ENCODE measurements around the gene ATF7. TPM values are rescaled to one million over a fixed set of nuclear protein-coding genes. Genes with fewer than 3 reads are reported as not detected.
"Not testable (repeated sequence)": the region's sequence is repeated elsewhere in the genome, so short reads cannot be mapped to it uniquely, and the experiment has no call there.

Gene ATF7
- total RNA-seq, 1 experiment from 2014 or later: 26.9 TPM

DNA sequence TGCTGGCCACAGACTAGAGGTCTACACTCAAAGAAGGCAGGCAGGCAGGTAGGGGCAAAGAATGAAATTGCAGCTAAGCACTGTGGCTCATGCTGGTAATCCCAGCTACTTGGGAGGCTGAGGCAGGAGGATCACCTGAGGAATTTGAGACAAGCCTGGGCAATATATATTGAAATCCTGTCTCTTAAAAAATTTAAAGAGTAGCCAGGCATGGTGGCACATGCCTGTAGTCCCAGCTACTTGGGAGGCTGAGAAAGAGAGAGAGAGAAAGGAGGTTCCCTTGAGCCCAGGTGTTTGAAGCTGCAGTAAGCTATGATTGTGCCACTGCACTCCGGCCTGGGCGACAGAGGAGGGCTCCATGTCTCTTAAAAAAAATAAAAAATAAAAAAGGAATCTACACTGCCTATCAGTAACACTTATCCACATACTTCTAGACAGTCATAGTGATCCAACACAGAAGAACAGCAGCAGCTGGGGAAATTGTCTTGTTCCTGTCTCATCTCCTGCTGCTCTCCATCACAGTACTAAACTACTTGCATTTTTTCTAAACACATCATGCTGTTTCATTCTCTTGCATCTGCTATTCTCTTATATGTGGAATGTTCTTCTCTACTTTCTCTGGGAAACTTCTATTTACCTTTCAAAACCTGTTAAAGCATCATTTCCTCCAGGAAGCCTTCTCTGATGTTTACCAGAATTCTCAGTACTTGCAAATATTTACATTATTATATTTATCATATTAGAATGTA, 57.2 kb downstream of the ATF7 start:
- Histone ChIP-seq H3K9me3 (no peaks in the 10 kb centered on the region), H3K4me3 (ENCODE audit: low read depth, low read length) (no peak overlapping the region), H3K36me3 (ENCODE audit: control insufficient read depth, insufficient read depth, low read length) (no peaks in the 10 kb centered on the region), H3K4me1 (no peaks in the 10 kb centered on the region), H3K27me3 (replicated peaks; ENCODE audit: control insufficient read depth, insufficient read depth, low read length) (no peaks in the 10 kb centered on the region)
- ChIA-PET CTCF (interaction anchor here (0.5 to 0.7 kb wide), 2 partner anchors 13 to 426 kb away, joined by 3 read pairs; no protein-coding TSS in a partner anchor), POLR2A (no interaction called here)
- Mint-ChIP-seq H3K9me3 (ENCODE audit: unreplicated experiment) (no peaks in the 10 kb centered on the region), H3K4me3 (ENCODE audit: unreplicated experiment) (no peak overlapping the region), H3K4me1 (ENCODE audit: low read depth, unreplicated experiment) (no peaks in the 10 kb centered on the region), H3K27me3 (ENCODE audit: insufficient read depth, unreplicated experiment) (no peaks in the 10 kb centered on the region), H3K27ac (ENCODE audit: unreplicated experiment) (no peak overlapping the region), H3K36me3 (ENCODE audit: insufficient read depth, unreplicated experiment) (no peaks in the 10 kb centered on the region)
- intact Hi-C loops (cut with micrococcal nuclease; ENCODE audit: unreplicated experiment): no loop called here
- TF ChIP-seq, protein P1, sequence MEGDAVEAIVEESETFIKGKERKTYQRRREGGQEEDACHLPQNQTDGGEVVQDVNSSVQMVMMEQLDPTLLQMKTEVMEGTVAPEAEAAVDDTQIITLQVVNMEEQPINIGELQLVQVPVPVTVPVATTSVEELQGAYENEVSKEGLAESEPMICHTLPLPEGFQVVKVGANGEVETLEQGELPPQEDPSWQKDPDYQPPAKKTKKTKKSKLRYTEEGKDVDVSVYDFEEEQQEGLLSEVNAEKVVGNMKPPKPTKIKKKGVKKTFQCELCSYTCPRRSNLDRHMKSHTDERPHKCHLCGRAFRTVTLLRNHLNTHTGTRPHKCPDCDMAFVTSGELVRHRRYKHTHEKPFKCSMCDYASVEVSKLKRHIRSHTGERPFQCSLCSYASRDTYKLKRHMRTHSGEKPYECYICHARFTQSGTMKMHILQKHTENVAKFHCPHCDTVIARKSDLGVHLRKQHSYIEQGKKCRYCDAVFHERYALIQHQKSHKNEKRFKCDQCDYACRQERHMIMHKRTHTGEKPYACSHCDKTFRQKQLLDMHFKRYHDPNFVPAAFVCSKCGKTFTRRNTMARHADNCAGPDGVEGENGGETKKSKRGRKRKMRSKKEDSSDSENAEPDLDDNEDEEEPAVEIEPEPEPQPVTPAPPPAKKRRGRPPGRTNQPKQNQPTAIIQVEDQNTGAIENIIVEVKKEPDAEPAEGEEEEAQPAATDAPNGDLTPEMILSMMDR (IDR thresholded peaks at IDR 0.05; ENCODE audit: insufficient read depth in 1 of 2, low read depth in 1 of 2, low read length in 1 of 2, severe bottlenecking in 1 of 2, unreplicated experiment in 1 of 2): no peak
- no TSS peak for BruUV-seq (replicated peaks)
- DNase-seq: no peak

GRCh38 chr12:53567961-53568808, 58.0 kb downstream of the ATF7 start:
- no peaks in the 10 kb centered on the region for H3K27me3 Mint-ChIP-seq (ENCODE audit: insufficient read depth, unreplicated experiment)
- intact Hi-C loops (cut with micrococcal nuclease; ENCODE audit: unreplicated experiment): no loop called here
- Histone ChIP-seq H3K9me3 (no peaks in the 10 kb centered on the region), H3K4me3 (ENCODE audit: low read depth, low read length) (no peak overlapping the region), H3K27me3 (replicated peaks; ENCODE audit: control insufficient read depth, insufficient read depth, low read length) (no peaks in the 10 kb centered on the region), H3K36me3 (ENCODE audit: control insufficient read depth, insufficient read depth, low read length) (no peaks in the 10 kb centered on the region), H3K4me1 (no peaks in the 10 kb centered on the region)
- CTCF ChIA-PET: interaction anchor here (0.5 kb wide), 1 partner anchor 14 kb away, joined by 3 read pairs; no protein-coding TSS in a partner anchor
- POLR2A ChIA-PET: no interaction called here
- H3K4me3 Mint-ChIP-seq (ENCODE audit: unreplicated experiment): no peak overlapping the region
- no TSS peak for BruUV-seq (replicated peaks)
- TF ChIP-seq, protein P1 (IDR thresholded peaks at IDR 0.05; ENCODE audit: insufficient read depth in 1 of 2, low read depth in 1 of 2, low read length in 1 of 2, severe bottlenecking in 1 of 2, unreplicated experiment in 1 of 2): no peak
- no peak overlapping the region for H3K27ac Mint-ChIP-seq (ENCODE audit: unreplicated experiment)
- H3K9me3 Mint-ChIP-seq (ENCODE audit: unreplicated experiment): no peaks in the 10 kb centered on the region
- DNase-seq: no peak
- H3K4me1 Mint-ChIP-seq (ENCODE audit: low read depth, unreplicated experiment): no peaks in the 10 kb centered on the region
- H3K36me3 Mint-ChIP-seq (ENCODE audit: insufficient read depth, unreplicated experiment): no peaks in the 10 kb centered on the region

DNA sequence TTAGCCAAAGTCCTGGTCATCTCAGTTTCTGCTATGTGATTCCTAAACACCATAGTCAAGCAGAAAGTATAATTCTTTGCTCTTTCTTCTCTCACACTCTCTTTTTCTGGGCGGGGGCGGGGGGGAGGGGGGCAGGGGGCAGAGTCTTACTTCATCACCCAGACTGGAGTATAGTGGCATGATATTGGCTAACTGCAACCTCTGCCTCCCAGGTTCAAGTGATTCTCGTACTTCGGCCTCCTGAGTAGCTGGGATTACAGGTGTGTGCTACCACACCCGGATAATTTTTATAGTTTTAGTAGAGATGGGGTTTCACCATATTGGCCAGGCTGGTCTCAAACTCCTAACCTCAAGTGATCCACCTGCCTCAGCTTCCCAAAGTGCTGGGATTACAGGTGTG, 60.8 kb downstream of the ATF7 start:
- BruUV-seq (replicated peaks); DNase-seq; H3K27me3 Mint-ChIP-seq (ENCODE audit: insufficient read depth, unreplicated experiment); H3K36me3 Mint-ChIP-seq (ENCODE audit: insufficient read depth, unreplicated experiment); H3K4me1 ChIP-seq; CTCF ChIA-PET; intact Hi-C loops (cut with micrococcal nuclease; ENCODE audit: unreplicated experiment); H3K4me3 ChIP-seq (ENCODE audit: low read depth, low read length); H3K36me3 ChIP-seq (ENCODE audit: control insufficient read depth, insufficient read depth, low read length); H3K27ac Mint-ChIP-seq (ENCODE audit: unreplicated experiment); H3K27me3 ChIP-seq (replicated peaks; ENCODE audit: control insufficient read depth, insufficient read depth, low read length); POLR2A ChIA-PET; H3K4me3 Mint-ChIP-seq (ENCODE audit: unreplicated experiment); H3K9me3 Mint-ChIP-seq (ENCODE audit: unreplicated experiment); H3K4me1 Mint-ChIP-seq (ENCODE audit: low read depth, unreplicated experiment); H3K9me3 ChIP-seq: not testable (repeated sequence)
